DOHH2 (cell line): ENCODE data around the gene CCDC24.

Experiments used
- CTCF ChIP-seq: fragments of 200-600 bp; sonication (generic); IDR thresholded peaks from one replicate; pipeline ENCODE4 v1.5.1; 2014; ENCODE audit warnings: antibody characterized with exemption, mild to moderate bottlenecking, low read depth, low read length; ENCODE audit not compliant: poor library complexity, severe bottlenecking
- EZH2phosphoT487 ChIP-seq: fragments of 200-600 bp; sonication (generic); IDR thresholded peaks from 2 replicates; pipeline ENCODE4 v1.6.1; 2017; ENCODE audit warnings: borderline replicate concordance, mild to moderate bottlenecking, antibody characterized with exemption, low read length, moderate library complexity, mixed read lengths

- TF ChIP-seq CTCF (no peak), EZH2phosphoT487 (no peak)
These were observed 20.5 kb upstream of the CCDC24 start for GRCh38 chr1:43970911-43971310.
